NCI-H2196 (cell line): ENCODE measurements around the gene C1QB.

Experiments used
- DNase-seq: peaks from one replicate; lab custom pipeline; 2025; ENCODE audit not compliant: unreplicated experiment; lab: John Stamatoyannopoulos, UW

Gene C1QB, protein sequence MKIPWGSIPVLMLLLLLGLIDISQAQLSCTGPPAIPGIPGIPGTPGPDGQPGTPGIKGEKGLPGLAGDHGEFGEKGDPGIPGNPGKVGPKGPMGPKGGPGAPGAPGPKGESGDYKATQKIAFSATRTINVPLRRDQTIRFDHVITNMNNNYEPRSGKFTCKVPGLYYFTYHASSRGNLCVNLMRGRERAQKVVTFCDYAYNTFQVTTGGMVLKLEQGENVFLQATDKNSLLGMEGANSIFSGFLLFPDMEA

DNA sequence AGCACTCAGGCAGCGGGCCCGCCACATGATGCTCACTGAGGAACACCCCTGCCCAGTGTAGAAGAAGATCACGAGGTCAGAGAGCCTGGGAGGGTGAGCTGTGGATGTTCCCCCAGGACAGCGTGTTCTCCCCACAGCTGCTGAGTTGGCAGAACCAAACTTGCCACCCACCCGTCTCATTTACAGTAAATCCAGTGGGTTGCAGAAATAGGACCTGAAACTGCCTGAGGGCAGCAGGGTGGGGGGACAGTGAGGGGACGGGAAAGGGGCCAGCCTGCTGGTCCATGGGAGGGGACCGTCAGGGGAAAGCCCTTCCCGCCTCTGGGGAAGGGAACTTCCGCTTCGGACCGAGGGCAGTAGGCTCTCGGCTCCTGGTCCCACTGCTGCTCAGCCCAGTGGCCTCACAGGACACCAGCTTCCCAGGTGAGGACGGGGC, at the start of gene C1QB:
Gene C1QB, plus strand, starts transcription at position 356 of the 436 bp plus-strand sequence. CDS start 6,227 bp downstream, outside the sequence.
- DNase-seq, result no peak

DNA sequence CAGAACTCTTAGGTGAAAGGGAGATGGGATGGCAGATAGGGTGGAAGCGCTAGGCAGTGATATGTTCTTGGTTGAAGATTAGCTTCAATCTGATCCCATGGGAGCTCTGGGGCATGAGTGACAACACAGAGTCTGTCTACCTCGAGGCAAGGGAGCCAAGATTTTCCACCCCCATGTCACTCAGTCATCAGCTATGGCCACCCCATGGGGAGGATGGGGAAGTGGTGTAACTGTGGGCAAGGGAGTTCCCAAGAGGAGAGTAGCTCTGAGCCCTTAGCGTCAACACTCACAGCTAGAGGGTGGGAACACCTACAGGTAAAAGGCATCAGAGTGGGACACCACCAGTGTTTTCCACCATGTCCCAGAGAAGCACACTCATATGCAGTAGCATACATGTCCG, 46.9 kb upstream of the C1QB start:
- DNase-seq, result no peak

DNA sequence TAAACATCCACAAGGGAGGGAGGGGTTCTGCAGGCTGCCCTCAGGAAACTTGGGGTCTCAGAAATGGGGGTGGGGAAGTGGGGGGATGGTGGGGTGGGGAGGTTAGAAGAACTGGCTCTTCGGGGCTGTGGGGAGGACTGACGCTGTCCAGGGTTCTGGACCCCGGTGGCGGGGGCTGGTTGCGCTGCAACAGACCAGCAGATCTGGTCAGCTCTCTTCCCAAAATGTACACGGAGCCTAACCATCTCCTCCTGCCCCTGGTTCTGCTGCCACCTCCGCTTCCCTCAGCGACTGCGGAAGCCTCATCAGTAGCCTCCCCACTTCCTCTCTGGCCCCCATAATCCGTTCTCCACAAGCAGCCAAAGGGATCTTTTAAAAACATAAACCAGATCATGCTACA, 45.9 kb upstream of the C1QB start:
- DNase-seq, result no peak

DNA sequence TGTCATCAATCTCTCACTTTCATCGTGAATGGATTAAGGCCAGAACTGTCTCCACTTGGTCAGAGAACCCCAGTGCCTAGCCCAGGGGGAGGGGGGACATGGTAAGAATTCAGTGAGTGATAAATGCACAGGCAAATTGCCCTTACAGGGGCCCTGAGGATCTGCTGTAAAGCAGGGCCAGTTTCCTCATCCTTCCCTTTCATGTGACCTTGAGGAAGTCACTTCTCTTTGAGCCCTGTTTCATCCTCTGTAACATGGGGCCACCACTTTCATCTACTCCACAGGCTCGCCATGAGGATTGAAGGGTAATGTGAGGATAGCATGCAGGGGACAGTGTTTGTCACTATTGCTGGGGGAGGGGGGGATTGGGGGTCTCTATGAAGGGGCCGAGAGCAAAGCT, 44.7 kb upstream of the C1QB start:
- DNase-seq, result no peak

DNA sequence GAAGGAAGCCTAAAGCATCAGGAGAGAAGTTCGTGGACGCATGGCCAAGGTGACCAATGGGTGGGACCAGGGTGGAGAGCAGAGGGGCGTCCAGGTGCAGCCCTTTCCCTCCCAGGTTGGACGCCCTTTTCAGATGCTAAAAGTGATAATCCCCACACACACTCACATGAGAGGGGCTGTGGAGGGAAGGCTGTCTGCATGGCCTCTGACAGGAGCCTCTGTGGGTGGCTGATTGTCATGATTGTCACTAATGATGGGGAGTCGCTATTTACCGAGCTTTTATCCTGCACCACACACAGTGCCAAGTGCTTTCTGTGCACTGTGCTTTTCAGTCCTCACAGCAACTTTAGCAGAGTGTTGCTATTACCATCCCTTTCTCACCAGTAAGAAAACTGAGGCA, 43.7 kb upstream of the C1QB start:
- no peak for DNase-seq

DNA sequence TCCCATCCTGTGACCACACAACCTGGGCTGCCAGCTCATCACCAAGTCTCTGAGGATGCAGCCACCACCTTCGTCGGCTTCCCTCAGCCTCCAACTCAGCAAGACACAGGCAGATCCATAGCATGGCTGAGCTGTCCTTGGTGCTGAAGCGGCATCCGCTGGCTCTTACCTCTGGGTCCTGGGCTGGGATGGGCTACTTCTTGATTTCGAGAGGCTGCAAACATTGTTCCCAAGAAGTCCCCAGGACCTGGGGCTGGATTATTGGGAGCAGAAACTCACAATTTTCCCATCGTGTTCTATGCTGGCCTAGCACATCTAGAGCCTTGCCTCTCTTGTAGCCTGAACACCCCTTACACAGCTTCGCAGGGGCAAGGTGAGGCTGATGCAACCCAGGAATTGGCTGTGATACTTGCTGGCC, 41.5 kb upstream of the C1QB start:
- DNase-seq, result no peak

DNA sequence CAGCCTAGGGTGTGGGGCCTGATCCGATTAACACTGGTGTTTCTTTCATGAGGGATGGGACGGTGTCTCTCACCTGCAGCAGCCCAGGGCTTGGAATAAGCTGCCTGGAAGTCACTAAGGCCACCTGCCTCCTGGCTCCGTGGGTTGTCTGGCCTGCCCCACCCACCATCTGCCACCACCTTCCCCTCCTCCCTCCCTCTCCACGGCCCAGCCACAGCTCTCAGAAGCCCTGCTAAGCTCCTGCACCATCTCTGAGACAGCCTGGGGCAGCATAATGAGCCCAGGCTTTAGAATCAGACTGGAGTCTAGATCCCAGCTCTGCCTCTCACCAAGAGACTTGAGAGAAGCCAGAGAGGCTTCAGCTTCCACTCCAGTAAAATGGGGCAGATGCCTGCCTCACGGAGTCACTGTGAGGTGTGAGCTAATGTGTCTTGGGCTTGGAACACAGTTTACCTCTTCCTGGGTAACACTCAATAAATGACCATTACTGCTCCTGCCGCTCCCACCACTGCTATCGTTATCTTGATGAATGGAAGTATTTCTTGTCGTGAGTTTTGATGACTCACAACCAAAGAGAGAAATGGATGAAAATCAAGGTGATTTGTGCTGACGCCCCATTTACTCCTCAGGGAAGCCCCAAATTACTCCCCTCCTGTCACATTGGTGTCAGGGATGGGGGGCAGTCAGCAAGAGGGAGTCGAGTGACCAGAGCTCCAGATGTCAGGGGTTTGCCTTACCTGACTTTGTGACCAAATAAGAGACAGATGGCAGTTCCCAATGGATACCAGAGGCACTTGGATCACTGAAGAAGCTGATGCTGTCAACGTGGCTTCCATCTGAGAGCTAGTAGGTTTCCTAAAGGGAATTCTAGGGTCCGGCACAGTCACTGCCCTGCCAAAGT, 40.1 kb upstream of the C1QB start:
- no peak for DNase-seq

DNA sequence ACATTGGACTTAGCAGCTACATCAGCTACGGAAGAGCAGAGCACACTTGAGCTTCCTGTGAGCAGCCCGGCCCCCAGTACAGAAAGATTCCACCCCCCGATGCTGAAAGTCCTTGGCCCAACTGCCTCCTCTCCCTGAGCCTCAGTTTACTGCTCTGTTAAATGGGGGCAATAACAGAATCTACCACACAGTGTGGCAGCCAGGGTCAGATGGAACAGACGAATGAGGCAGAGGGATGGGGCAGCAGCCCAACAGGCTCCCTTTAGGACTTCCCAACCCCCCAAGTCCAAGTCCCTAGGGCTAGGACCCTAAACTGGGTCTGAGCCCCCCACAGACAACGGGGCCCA, 39.5 kb upstream of the C1QB start:
- DNase-seq, result no peak

DNA sequence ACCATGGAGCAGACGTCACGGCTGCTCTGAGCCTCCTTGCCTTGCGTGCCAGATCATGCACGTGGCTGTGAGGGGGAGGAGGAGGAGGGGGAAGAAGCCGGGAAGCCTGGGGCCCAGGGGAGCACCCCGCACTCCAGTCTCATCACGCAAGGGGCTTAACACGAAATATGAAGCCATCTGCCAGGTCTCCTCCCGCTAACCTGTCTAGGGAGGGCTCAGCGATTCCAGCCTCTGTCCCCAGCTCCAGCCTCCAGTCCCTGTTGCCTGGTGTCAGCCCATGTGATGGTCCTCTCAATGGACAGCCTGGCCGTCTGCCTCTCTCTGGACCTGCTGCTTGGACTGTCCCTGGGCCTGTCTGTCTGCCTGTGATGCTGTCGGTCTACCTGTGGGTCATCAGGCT, 39.1 kb upstream of the C1QB start:
- no peak for DNase-seq

DNA sequence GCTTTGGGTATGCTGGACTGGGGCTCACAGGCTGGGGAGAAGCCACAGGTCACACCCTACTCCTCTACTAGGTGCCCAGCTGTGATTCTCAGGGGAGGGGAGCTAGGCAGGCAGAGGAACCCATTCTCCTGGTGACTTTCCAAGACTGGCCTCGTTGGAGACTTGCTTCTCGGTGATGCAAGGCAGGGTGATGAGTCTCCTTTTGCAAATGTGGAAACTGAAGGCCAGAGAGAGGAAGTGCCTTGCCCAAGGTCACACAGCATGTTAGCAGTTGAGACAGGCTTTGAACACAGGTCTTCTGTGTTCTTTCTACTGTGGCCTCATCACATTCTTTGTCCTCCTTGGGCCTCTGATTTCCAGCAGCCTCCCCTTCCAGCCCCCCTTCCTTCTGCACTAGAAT, 37.1 kb upstream of the C1QB start:
- DNase-seq, result no peak

DNA sequence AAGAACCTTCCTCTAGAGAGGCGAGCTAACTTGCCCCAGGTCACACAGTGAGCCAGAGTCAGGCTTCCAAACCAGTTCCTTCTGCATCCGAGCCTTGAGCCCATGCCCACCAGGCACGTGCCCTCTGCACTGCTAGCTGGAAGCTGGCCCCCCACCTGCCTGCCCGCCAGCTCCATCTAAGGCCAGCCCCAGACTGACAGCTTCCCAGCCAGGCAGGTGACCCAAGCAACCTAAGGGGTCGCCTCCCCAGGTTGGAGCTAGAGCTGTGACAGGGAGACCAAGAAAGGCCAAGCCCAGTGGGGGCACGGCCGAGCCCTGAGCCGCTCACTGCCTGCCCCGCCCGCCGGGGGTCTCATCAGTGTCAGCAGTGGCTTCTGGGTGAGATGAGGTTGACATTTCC, 36.5 kb upstream of the C1QB start:
- DNase-seq, result no peak

DNA sequence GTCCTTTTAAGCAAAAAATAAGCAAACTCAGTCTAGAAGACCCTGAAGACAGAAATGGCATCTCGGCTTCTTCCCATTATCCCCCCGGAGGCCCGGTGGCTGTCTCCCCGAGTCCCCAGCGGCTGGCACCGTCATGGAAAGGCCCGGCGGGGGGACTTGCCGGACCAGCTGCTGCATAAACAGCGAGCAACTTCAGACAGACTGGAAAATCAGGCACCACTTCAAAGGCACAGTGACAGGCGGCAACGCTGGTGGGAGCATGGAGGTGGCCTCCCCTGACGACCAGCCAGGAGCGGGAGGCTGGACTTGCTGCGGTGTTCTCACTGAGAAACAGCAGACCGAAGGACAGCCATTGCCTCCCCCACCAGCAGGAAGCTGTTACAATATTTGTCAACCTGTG, 35.0 kb upstream of the C1QB start:
- DNase-seq, result no peak

DNA sequence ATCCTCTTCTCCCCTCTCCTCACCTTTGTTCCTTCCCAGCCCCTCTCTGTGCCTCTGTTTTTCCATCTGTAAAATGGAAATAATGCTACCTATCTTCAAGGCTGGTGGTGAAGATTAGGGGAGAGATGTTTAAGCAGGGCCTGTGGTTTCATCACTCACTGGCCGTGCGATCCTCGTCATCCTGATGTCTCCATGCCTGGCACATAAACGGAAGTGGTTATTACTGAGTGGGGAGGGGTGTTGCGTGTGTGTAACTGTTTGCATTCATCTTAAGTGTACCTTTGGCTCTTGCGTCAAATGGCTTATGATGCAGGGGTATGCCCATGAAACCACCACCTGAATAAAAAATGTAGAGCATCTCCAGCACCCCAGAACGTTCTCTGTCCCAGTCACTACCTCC, 33.8 kb upstream of the C1QB start:
- DNase-seq, result no peak

DNA sequence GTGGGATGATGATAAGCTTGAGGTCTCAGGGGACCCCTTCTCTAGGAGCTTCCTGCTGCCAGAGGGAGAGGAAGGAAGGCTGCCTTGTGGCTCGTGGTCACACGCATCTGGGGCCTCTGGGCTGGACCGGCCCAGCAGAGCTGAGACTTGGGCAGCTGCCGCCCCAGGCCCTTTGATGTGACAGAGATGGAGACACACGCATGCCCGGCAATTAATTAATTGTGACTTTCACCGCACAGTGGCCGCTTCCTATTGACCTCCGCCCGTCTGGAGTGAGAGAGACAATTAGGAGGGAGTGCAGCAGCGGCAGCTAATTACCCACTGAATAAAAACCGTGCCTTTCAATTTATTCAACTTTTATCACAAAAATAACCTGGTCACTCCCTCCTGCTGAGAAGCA, 33.2 kb upstream of the C1QB start:
- DNase-seq, result no peak

DNA sequence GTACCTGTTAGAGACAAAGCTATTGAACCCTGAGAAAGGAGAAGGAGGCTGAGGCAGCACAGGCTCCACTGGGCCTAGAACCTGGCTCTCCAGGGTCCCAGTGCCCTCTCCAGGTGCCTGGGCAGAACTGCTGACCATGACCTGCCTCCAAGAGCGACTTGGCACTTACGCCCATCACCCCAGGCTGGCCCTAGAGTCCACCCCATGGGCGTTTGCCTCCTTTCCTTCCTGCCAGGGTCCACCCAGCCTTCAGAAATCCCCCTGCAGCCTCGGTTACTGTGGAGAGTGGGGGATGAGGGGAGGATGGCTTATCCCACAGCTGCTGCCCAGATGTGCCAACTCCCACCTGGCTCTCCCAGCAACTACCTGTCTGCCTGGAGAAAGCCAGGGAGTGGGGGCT, 31.3 kb upstream of the C1QB start:
- no peak for DNase-seq

DNA sequence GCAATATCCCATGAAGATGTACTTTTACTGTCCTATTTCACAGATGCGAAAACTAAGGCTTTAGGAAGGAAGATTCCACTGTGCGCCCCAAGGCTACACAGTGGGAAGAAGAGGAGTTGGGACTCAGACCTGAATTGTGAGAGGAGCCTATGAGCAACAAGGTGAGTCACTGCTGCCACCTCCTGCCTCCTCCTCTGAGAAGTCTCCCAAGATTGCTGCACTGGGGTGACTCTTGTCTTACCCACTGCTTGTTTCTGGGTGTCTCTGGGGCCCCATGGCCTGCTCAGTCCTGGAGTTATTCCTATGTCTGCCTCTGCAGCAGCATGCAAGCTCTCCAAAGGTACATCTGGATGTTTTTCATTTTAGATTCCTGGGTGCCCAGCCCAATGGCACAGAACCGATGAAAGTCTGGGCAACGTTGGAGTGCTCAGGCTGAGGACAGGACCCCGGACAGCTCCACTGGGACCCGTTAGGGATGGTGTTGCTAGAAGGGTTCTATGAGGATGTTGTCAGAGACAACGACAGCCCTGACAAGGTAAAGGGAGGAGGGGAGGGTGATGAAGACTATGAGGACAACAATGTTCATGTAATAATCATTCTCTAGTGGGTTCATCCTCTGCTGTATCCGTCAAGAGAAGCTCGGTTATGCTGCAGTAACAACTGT, 27.6 kb upstream of the C1QB start:
- DNase-seq, result no peak

DNA sequence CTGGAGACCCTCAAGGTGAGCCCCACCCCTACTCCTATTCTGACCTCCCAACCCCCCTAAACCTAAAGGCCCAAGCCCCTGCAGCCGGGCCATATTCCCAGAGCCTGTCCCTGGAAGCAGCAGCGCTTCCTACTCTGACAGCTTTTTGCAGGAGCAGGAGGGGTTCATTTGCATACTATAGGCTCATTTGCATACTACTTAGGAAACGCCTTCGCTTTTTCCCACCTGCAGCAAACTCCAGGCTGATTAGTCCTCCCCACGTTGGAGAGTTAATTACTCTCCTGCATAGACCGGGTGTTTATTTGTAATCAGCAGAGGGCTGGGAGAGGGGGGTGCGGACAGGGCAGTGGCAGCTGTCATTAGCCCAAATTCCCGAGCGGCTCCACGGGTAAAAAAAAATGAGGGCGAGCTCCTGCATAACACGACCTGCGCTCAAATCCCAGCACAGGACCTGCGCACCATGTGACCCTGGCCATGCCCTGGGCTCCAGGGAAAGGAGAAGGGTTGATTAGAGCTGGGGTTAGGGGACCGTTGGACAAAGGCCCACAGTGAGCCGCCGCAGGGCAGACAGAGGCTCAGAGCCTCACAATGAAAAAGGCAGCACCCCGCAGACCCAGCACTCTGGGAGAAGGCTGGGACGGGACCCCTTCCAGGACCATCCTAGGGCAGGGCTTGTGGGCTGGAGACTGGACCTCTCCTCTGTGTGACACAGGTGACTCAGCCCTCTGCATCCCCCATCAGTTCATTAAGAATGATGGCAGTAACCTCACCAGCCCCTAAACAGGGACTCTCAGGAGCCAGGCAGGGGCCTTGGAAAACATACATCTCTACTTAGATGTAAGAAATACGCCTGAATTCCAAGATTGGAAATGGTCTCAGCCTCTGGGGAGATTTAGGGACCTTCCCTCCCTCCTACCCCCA, 26.5 kb upstream of the C1QB start:
- DNase-seq, result no peak

DNA sequence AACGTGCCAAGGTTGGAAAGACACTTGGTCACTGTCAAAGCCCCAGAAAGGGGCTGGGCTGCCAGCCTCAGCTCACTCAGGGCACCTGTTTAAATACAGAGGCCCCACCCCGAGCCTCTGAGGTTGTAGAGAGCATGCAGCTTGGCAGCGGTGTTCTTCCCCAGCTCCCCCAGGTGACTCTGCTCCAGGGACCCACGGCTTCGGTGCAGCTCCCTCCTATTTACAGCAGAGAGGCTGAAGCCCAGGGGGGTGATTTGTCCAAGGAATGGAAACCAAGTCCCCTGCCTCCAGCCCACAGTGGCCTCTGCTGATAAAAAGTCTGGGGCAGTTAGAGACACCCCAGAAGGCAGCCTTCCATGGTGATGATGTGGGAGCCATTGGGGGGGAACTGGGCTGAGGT, 25.7 kb upstream of the C1QB start:
- peak; percentile 42 for DNase-seq

DNA sequence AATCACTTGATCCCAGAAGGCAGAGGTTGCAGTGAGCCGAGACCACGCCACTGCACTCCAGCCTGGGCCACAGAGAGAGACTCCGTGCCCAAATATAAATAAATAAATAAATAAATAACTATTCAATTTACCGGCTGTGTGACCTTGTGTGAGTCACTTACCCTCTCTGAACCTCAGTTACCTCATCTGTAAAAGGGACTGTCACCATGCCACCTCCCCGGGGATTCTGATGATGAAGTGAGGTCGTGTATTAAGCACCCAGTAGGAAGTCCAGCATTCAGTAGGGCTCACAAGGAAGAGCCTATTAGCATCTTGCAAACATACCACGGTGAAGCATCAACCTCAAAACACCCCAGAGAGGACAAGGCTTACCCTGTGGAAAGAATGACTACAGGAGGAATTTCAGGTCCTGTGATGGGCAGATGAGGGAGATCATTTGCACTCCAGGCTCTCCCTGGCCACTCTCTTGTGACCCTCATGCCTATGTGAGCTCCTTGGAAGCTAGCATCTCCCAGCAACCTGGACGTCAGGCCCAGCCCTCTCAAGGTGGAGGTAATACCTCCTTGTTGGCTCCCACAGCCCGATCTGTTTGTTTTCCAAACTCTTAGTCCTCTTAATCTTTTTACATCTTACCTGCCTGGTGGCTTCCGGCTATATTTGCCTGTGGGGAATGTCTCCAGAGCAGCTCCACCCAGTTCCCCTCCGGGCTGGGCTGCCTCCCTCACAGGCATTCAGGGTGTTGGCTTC, 24.2 kb upstream of the C1QB start:
- no peak for DNase-seq

DNA sequence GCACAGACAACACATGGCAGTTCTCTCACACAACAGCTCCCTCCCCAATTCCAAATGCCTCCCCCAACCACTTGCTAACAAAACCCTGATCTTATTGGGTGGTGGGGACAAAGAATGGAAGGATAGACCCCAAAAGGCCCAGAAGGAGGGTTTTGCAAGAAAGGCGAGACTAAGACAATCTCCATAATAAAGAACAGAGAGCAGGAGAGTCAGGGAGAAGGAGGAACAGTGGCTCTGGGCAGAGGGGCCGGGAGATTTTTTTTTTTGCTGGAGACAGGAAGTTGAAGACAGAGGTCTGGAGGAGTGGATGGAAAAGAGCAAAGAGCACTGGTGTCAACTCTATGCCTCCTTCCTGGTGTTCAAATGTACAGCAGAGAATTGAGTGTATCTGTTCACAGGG, 23.1 kb upstream of the C1QB start:
- no peak for DNase-seq
